ENCODE measurements around the gene COL23A1.

Gene COL23A1

DNA sequence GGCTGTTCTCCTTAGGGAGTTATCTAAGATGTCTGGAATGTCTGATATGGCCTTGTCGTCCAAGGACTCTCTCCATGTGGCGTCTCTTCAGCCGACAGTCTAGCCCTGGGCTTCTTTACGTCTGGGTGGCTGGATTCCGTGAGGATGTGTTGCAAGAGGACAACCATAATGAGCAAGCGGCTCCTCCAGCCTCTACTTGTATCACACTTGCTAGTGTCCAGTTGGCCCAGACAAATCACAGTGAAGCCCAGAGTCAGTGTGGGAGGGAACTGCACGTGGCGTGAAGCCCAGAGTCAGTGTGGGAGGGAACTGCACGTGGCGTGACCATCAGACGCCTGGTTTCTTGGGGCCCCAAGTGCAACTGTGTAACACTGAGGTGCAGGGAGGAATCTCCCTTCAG lies 61.1 kb downstream of the COL23A1 start:
- peak; percentile 12 for DNase-seq

DNA sequence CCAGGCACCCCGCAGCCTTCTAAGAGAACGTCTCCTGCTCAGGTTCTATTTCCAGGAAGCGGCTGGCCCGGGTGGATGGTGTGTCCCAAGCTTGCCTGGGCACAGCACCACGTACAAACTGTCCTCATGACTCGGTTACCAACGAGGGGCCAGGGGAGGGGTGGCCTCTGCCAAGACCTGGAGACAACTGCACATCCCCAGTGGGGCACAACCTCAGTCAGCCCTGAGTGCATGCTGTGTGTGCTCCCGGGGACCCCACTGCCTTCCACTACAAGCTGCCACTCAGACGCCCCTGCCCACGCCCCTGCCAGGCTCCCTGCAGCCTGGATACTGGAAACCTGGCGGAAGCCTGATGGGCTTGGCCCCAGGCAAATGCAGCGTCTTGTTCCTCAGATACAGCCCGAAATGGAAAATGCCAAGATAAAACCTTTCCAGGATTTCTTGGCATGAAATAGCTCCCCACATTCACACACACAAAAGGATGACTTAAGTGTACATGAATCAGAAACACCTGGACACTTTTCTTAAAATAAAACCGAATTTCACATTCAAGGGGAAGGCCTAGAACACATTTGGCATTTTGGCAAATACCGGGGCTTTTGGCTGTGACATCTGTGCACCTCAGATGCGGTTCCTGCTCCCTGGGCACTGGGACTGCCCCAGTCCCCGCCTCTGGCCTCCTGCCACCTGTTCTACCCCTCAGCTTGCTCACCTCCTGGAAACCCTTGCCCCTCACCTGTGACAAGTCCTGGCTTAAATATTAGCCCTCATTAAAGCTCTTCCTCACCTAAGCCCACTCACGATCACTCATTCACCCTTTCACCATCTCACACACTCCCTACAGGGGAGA lies 62.5 kb downstream of the COL23A1 start:
- no peak for DNase-seq

DNA sequence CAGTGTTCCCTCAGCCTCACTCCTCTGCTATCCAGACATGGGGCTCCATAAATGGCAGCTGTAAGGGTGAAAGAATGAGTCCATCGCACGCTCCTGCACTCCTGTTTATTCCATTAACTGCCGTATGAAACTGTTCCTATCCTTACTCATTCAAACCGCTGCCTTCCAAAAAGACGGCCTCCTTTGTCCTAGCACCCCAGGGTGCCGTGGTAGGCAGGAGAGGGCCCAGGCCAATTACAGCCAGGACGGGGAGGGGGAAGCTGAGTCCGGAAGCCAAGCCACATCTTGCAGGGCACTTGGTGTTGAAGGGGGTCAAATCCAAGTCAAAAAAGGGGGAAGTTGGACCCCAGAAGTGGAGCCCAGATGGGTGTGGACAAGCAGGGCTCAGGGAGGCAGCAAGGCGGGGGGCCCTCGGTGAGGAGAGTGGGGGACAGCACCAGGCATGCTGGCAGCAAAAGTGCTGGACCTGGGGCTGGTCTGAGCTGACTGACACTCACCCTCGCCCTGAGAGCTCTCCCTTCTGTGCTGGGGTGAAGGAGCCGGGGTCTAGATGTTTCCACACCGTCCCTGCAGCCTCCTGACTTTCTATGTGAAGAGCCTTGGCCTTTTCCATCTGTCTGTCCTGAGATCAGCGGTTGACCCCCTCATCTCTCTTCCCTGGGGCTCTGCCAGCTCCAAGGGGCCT lies 63.3 kb downstream of the COL23A1 start:
- no peak for DNase-seq

DNA sequence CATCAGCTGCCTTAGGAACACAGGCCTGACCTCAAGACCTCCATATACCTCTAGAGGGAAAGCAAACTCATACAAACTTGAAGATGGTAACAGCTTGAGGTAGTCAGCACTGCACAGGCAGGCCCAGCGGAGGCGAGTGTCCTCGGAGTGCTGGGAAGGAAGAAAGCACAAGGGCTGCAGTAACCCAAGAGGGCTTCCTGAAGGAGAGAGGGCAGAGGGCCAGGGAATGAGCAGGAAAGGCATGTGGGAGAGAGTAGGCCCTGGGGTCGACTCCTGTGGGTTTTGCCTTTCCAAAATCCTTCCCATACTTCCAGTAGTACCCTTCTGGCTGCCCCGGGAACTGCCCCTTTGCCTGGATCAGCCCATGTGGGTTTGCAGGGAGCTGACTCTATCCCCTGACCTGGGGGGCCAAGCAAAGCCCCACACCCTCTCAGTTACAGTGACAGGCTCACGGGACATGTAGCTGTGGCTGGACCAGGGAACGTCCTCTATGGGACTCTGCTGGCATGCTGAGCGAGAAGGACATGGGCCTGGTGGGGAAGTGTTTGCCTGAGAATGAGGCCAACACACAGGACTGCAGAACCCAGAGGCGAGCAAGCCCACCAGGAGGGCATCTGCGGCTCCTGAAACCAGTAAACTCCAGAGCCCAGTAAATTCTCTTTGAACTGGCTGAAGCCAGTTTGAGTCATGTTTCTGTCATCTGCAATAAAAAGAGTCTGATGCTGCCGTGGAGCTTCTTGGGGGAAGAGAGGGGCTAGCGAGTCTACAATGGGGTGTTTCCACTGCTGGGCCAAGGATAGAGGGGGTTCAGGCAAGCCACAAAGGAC lies 64.1 kb downstream of the COL23A1 start:
- no peak for DNase-seq

DNA sequence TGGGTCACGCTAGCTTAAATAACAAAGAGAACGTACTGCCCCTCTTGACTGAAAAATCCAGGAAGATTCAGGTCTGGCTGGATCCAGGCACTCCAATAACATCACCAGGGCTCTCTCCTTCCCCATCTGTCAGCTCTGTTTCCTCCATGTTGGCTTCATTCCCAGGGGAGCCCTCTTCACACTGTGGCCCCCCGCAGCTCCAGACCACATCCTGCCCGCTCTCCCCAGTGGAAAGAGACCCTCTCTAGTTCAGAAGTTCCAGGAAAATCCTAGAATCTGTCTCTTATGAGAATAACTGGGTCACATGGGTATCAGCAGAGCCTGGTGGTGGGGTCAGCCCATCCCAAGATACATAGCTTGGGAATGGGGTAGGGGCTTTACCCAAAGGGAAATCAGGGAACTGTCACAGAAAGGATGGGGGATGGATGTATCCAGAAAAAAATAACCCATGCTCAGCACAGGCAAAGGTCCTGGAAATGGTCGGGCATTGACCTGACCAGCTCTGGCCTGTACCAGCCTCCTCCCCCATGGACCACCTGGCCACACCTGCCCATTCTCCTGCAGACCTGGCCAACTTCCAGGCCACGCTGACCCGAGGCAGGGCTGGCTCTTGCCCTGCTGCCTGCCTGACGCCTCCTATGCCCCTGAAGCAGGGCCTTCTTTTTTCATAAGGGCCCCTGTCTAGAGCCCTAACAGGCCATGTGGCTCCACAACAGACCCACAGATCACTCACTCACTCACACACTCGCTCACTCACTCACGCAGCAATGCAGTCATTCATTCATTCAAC lies 65.9 kb downstream of the COL23A1 start:
- DNase-seq, result no peak

DNA sequence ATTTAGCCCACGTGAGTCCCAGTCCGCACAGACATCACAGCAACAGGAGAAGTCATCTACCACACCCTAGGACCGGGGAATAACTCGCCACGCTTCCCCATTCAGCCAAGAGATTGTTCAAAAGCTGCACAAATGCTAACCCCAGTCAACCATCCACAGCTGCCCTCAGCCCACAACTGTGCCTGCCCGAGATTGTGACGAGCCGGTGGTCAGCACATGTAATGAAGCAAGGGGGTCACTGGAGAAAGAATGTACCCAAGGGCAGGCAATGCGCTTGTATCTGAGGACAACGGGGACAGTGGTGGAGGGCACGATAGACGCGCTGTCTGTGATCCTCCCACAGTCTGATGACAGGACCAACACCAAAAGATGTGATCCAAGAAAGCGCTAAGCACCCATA lies 67.8 kb downstream of the COL23A1 start:
- DNase-seq, result no peak

DNA sequence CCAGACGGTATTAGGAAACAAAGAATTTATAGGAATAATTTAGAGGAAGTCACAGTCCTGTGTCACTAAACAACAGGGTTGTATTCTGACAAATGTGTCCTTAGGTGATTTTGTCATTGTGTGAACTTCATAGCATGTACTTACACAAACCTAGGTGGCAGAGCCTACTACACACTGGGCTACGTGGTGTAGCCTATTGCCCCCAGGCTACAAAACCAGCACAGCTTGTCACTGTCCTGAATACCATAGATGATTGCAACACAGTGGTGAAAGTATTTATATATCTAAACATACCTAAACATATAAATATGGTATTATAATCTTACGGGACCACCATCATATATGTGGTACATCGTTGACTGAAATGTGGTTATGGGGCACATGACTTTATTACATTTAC lies 69.3 kb downstream of the COL23A1 start:
- no peak for DNase-seq

DNA sequence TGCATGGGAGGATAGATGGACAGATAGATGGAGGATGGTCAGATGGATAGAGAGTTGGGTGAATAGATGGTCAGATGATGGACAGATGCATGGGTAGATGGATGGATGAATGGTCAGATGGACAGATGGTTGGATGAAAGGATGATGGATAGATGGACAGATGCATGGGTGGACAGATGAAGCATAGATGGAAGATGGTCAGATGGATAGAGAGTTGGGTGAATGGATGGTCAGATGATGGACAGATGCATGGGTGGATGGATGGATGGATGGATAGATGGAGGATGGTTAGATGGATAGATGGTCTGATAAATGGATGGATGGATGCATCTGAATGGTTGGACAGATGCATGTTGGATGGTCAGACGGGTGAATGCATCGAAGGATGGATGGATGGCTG lies 70.4 kb downstream of the COL23A1 start:
- no peak for DNase-seq

DNA sequence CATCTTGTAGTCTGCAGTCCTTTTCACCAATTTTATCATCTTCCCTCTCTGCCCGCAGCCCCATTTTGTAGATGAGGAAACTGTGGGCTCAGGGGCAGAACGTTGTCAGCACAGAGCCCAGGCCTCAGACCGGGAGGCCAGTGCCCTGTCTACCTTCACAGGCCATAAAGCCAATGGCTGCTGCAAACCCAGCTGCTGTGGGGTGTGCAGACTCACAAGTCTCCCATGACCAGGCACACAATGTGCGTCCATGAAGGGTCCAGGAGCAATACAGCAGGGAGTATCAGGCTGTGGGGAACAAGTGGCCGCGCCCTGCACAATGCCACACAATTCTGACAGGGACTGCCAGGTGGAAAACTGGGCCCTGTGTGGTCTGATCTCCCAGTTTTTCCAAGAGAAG lies 71.0 kb downstream of the COL23A1 start:
- DNase-seq, result no peak

DNA sequence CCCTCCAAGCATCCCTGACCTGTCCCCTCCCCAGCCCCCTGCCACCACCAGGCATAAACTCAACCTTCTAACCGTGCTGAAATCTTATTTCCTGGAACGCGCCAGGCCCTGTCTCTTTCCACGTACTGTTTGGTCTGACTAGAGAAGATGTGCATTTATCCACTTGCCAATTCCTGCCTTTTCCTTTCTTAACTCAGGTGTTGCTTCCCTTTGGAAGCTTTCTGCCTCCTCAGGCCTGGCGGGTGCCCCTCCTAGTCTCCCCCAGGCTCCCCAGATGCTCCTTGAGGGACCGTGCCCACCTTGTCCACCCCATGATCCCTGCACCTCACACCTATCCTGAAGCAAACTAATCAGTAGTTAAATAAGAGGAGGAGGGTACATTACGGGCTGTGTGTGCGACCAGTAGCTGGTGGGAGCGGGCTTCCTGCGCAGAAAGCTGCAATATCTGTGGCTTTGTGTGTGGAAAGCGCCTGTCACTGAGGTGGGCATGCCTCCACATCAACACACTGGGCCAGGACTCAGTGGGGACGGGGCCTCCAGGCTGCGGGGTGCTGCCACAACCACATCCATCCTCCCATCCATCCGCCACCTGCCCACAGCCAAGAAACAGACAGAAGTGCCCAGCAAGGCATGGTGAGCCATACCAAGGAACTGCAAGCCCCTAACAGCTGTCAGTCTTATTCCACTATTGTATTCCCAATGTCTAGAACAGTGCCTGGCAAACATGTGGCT lies 73.5 kb downstream of the COL23A1 start:
- no peak for DNase-seq

DNA sequence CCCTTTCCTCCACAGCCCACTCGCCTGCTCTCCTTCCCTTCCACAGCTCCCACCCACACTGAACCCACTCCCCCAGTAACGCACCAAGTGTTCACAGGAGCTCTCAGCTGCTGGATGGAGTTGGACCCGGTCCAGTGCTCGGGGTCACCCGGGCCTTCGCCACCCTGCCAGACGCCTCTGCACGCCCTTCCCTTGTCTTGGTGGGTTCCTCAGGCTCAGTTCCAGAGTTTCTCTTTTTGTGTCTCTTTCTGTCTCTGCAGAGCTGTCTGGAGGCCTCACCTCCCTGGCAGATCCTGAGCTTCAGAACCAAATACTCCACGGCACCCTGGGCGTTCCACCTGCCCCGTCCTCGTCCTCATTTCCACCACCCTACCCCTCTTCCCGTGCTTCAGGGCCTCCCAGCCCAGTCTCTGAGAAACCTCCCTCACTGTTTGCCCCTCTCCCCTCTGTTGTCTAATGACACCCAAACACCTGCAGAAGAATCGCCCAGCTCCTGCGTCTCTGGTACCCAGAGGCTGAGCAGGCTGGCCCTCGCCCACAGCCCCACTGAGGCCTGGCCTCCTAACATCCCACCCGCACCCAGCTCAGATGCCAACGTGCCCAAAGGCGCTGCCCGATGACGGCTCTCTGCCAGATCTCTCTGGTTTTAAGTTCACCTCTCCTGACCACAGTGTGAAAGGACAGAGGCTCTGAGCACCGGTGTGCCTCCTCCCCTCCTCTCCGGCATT lies 74.3 kb downstream of the COL23A1 start:
- no peak for DNase-seq

DNA sequence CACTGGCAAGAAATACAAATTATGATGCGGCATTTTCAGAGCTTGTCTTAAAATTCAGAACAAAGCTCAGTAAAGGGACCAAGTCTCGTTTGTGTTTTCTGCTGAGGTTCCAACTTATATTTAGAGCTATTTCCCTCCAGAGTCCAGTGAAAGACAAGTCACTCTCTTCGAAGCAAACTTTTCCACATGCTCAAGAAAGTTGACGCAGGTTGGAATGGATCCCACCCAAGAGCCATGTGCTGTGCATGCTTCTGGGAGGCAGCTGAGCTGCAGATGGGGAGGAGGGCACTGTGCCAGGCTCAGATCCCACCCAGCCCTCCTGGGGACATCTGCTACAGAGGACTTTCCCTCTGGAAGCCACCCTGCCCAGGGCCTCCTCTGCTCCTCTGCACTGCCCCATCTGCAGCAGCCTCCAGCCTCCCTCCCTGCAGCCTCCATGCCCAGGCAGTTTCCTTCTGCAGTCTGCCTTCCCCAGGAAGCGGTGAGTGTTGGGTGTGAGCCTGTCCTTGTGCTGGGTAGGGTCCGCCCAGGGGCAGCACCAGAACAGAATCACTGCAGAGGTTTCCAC lies 75.3 kb downstream of the COL23A1 start:
- DNase-seq, result no peak

DNA sequence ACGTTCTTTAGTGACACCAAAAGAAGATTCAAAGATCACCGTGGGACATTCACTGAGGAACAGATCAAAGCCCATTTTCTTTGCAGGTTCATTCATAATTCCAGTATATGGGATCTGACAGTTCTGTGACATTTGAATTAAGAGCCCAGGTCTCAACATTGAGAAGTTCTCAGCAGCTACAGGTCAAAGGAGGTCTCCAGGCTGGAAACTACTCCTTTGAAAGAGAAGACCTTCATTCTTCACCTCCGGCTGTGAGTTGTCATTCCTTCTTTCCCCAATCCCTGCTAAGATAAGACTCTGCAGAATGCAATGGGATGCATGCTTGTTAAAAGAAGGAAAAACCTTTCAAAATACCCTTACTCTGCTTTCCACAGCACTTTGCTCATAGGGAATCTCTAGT lies 79.0 kb downstream of the COL23A1 start:
- DNase-seq, result no peak

DNA sequence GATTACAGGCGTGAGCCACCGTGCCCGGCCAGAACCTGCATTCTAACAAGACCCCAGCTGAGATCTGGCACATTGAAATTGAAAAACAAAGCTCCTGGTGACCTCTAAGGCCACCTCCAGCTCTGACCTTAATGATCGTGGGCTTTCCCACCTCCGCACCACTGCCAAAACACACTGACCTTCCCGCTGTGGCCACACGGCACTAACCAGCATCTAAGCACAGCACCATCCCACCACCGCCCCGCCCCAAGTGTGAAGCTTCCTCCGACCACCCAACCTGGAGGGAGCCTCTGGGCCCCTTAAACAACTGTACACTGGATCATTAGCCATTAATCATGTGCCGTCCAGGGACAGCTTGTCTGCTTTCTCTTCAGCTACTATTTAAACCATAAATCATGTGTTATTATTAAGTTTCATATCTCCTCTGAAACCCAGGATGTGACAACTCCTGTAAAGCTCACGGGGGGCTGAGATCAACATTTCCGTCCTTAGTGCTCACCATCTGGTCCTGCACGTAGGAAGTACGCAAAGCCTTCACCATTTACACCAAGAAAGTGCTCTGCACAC lies 80.6 kb downstream of the COL23A1 start:
- DNase-seq, result peak; percentile 59

DNA sequence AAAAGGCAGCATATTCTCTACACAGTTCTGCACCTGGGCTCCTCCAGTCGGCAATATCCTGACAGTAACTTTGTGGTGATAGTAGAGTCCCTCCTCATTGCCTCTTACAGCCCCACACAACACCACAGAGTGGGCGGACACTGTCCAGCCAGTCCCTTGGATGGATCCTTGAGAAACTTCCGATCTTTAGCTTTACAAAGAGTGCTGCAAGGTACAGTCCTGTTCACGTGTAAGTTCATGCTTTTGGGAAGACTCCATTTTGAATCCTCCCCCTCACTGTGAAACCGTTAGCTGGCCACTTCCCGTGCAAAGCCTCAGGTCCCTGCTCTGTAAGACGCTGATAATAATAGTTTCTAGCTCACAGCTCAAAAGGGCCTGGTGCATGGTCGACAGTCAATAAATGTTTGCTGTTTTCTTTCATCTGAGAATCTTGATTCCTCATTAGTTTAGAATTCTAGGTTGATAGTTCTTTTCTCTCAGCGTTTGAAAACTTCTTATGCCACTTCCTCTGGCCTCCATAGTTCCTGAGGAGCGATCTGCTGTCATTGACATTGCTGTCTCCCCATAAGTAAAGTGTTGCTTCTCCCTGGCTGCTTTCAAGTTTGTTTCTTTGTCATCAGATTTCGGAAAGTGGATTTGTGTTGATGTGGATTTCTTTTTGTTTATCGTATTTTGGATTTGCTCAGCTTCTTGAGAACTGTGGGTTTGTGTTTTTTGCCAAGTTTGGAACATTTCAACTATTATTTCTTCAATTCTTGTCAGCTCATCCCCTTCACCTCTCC lies 82.9 kb downstream of the COL23A1 start:
- DNase-seq, result peak; percentile 40

DNA sequence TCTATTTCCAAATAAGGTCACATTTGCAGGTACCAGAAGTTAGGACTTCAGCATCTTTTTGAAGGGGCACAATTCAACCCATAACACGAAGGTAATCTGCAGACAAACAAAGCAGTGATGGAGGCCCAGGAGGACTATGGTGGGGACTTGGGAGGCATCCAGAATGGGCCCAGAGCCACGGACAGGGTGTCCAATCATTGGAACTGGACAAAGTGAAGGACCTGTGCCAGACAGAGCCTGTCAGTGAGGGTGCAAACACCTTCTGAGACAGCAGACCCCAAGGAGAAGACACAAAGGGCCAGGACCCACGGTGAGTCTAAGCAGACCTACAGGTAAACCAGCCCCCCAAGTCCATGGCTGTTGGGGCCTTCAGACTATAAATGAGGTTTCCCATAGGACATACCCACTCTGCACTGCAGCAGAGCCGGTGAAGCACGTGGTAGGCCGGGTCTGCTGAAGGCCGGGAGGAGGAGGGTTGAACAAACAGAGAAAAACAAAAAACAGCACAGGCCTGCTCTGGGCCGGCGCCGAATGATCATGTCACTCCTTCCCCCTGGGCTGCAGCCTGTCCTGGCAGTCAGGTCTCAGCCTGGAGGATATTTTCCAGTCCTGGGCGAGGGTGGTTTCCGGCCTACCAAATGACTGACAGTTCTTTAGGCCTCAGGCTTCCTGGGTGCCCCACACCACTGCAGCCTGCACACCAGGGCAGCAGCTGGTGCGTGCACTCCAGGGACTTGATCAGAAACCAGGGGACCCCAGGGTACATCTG lies 84.4 kb downstream of the COL23A1 start:
- DNase-seq, result peak; percentile 74

DNA sequence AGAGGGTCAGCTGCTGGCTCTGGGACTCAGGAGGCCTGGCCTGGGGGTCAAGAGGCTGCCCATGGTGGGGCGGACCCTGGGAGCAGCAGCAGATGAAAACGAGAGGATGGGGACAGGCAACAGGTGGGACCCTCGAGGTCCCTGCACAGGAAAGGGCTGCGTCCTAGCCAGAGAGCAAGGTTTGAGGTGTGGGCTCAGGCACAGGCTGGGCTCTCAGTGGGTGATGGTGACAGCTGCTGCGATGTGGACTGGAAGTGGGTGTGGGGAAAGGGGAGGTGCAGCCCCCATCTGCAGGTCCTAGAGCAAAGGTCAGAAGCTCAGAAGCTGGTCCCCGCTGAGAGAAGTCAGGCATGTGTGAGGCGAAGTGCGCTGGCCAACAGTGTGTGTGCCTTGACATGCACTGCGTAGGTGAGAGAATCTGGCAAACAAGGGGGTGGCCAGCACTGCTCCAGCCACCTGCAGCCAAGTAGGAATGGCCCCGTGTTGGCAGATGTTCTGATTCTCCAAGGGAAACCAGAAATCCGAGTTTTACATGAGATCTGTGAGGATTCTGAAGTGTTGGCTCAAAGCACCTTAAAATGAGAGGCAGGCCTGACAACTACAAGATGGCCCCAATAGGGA lies 85.7 kb downstream of the COL23A1 start:
- DNase-seq, result no peak

DNA sequence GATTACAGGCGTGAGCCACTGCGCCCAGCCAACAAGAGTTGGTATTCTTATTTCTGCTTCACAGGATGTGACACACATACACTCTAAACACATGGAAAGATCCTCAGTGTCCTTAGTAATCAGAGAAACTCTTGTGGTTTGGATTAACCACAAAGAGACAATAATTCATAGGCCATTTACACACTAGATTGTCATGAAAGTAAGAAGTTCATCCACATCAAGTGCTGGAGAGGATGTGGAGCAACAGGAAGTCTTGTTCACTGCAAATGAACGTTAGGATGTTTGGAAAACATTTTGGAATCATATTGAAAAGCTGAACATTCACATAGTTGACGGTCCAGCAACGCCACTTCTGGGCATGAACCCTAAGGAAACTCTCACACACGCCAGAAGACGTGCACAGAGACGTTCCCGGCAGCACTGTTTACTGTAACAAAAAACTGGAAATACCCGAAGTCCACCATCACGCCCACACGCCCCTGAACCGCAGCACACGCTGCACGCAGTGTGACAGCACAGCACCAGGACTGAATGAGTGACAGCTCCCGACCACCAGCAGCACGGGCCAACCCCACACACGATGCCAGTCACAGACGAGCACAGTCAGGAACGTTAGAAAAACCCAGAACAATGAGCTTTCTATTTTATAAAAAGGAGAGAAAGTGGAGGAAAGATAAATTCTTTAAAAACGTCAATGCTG lies 87.6 kb downstream of the COL23A1 start:
- DNase-seq, result peak; percentile 98
